Middle frontal gyrus (tissue), 1 donor: ENCODE measurements around the gene KCNN2.

ENCODE experiments used
- DNase-seq: peaks from one replicate; pipeline ENCODE4 v3.0.0-alpha.2; 2015; ENCODE audit warnings: low spot score; ENCODE audit errors: extremely low spot score

Gene KCNN2

GRCh38 chr5:114361724-114362196, at the start of gene KCNN2:
TSS of gene KCNN2 (plus strand) at chr5:114362070. CDS start at chr5:114362140, 70 bp downstream.
- DNase-seq: peak; percentile 83

- no peak for DNase-seq
Measured at GRCh38 chr5:114312658-114313057, 49.2 kb upstream of the KCNN2 start.

- no peak for DNase-seq
Measured at GRCh38 chr5:114314061-114314460, 47.8 kb upstream of the KCNN2 start.

GRCh38 chr5:114316167-114316566, 45.7 kb upstream of the KCNN2 start:
- no peak for DNase-seq

- no peak for DNase-seq
Measured at GRCh38 chr5:114317751-114318150, 44.1 kb upstream of the KCNN2 start.

- DNase-seq: no peak
Measured at GRCh38 chr5:114319236-114319635, 42.6 kb upstream of the KCNN2 start.

GRCh38 chr5:114319821-114320220, 42.0 kb upstream of the KCNN2 start:
- DNase-seq: no peak

GRCh38 chr5:114324282-114324681, 37.6 kb upstream of the KCNN2 start:
- DNase-seq: no peak

GRCh38 chr5:114325541-114325940, 36.3 kb upstream of the KCNN2 start:
- no peak for DNase-seq

GRCh38 chr5:114327474-114327873, 34.4 kb upstream of the KCNN2 start:
- no peak for DNase-seq

GRCh38 chr5:114327987-114328386, 33.9 kb upstream of the KCNN2 start:
- DNase-seq: no peak

GRCh38 chr5:114330916-114331531, 30.8 kb upstream of the KCNN2 start:
- DNase-seq: no peak

GRCh38 chr5:114332493-114332892, 29.4 kb upstream of the KCNN2 start:
- DNase-seq: no peak

- no peak for DNase-seq
Measured at GRCh38 chr5:114332925-114333324, 28.9 kb upstream of the KCNN2 start.

GRCh38 chr5:114335391-114335790, 26.5 kb upstream of the KCNN2 start:
- no peak for DNase-seq

GRCh38 chr5:114339108-114339507, 22.8 kb upstream of the KCNN2 start:
- no peak for DNase-seq

GRCh38 chr5:114346181-114346580, 15.7 kb upstream of the KCNN2 start:
- DNase-seq: no peak

GRCh38 chr5:114355086-114355830, 6.6 kb upstream of the KCNN2 start:
- no peak for DNase-seq

GRCh38 chr5:114358329-114358728, 3.5 kb upstream of the KCNN2 start:
- no peak for DNase-seq

GRCh38 chr5:114360357-114360756, 1.5 kb upstream of the KCNN2 start:
- no peak for DNase-seq

- no peak for DNase-seq
Measured at GRCh38 chr5:114360816-114361723, 800 bp upstream of the KCNN2 start.
